B cell (primary cell): Measurements from ENCODE around the gene SCOC. TPM values are rescaled to one million over a fixed set of nuclear protein-coding genes. Genes with fewer than 3 reads are reported as not detected.

Source experiments
- ATAC-seq: fragments of 200-7000 bp; cut with Tn5 transposase; one replicate; pipeline ENCODE4 v1.10.0; 2021; ENCODE audit warnings: low read depth, mild to moderate bottlenecking, moderate number of reproducible peaks, moderate library complexity
- CTCF ChIA-PET: fragments of 350-600 bp; sonication (Branson Sonifier 250); formaldehyde crosslinking; loops from one replicate; lab custom pipeline; 2021; ENCODE audit warnings: antibody characterized with exemption, inconsistent platforms; lab: Charles Lee
- POLR2A ChIA-PET: fragments of 350-600 bp; sonication (Branson Sonifier 250); formaldehyde crosslinking; loops from one replicate; lab custom pipeline; 2021; ENCODE audit warnings: antibody characterized with exemption; lab: Charles Lee
- DNase-seq: peaks from one replicate; pipeline ENCODE4 v3.0.0; 2013
- H2AFZ ChIP-seq: 2 replicates; pipeline ENCODE4 v1.6.1; 2012; ENCODE audit warnings: mild to moderate bottlenecking, low read depth, low read length; ENCODE audit not compliant: insufficient read depth, poor library complexity, severe bottlenecking
- H3K27ac ChIP-seq, 2 donors: 1 replicate in 1 of 2; 2 replicates in 1 of 2; pipeline ENCODE4 v1.5.1; 2012 to 2013; ENCODE audit warnings: low read length in 2 of 2, mild to moderate bottlenecking in 2 of 2, moderate library complexity in 1 of 2
- H3K27me3 ChIP-seq, 4 experiments: fragments of 200-600 bp in 1 of 4; sonication (generic) in 1 of 4; replicated peaks in 1 of 4; 1 replicate in 2 of 4; 2 replicates in 2 of 4; pipeline versions ENCODE4 v1.6.1 to v1.7.0; 2013 to 2016; ENCODE audit warnings: low read length in 3 of 4, mild to moderate bottlenecking in 2 of 4, mixed read lengths in 1 of 4, moderate library complexity in 1 of 4; ENCODE audit not compliant: insufficient read depth in 4 of 4, control insufficient read depth in 3 of 4; ENCODE audit errors: control extremely low read depth in 1 of 4
- H3K36me3 ChIP-seq, 2 experiments: replicated peaks in 1 of 2; 1 replicate in 1 of 2; 2 replicates in 1 of 2; pipeline versions ENCODE4 v1.6.1 to v1.7.1; 2013; ENCODE audit warnings: low read length in 1 of 2; ENCODE audit not compliant: insufficient read depth in 2 of 2, control insufficient read depth in 1 of 2; ENCODE audit errors: control extremely low read depth in 1 of 2, extremely low read depth in 1 of 2
- H3K4me1 ChIP-seq, 2 donors: fragments of 200-600 bp in 1 of 2; sonication (generic) in 1 of 2; 1 replicate in 1 of 2; 2 replicates in 1 of 2; pipeline versions ENCODE4 v1.5.1 to v1.6.1; 2013 to 2017; ENCODE audit warnings: low read length in 2 of 2; ENCODE audit not compliant: control insufficient read depth in 2 of 2, insufficient read depth in 2 of 2
- H3K4me2 ChIP-seq: replicated peaks from 2 replicates; pipeline ENCODE3; 2012; ENCODE audit warnings: mild to moderate bottlenecking, low read depth, low read length; ENCODE audit not compliant: poor library complexity, severe bottlenecking
- H3K4me3 ChIP-seq, 5 experiments: fragments of 200-600 bp in 1 of 5; sonication (generic) in 1 of 5; 1 replicate in 3 of 5; 2 replicates in 2 of 5; pipeline versions ENCODE4 v1.5.1 to v1.7.0; 2011 to 2016; ENCODE audit warnings: low read length in 4 of 5, mild to moderate bottlenecking in 4 of 5, low read depth in 2 of 5, control low read depth in 1 of 5, moderate library complexity in 1 of 5; ENCODE audit not compliant: insufficient read depth in 1 of 5; ENCODE audit errors: control extremely low read depth in 1 of 5, extremely low read depth in 1 of 5
- H3K79me2 ChIP-seq: fragments of 200-600 bp; sonication (generic); one replicate; pipeline ENCODE4 v1.6.0; 2016; ENCODE audit warnings: low read length; ENCODE audit not compliant: control insufficient read depth, insufficient read depth
- H3K9ac ChIP-seq: fragments of 200-600 bp; sonication (generic); 2 replicates; pipeline ENCODE4 v1.6.1; 2017; ENCODE audit warnings: mild to moderate bottlenecking, low read length, moderate library complexity
- H3K9me3 ChIP-seq, 3 donors: one replicate each; pipeline versions ENCODE4 v1.6.1 to v1.7.1; 2013; ENCODE audit warnings: low read length in 2 of 3; ENCODE audit not compliant: control insufficient read depth in 2 of 3, insufficient read depth in 1 of 3; ENCODE audit errors: control extremely low read depth in 1 of 3
- H4K20me1 ChIP-seq: 2 replicates; pipeline ENCODE4 v1.6.0; 2012; ENCODE audit warnings: mild to moderate bottlenecking, low read length; ENCODE audit not compliant: insufficient read depth, control insufficient read depth, poor library complexity, severe bottlenecking
- H3K27ac Mint-ChIP-seq: one replicate; pipeline ENCODE4 v1.8.0; 2021; ENCODE audit warnings: mixed read lengths
- H3K27me3 Mint-ChIP-seq: one replicate; pipeline ENCODE4 v1.8.0; 2021; ENCODE audit warnings: mixed read lengths
- H3K4me1 Mint-ChIP-seq: one replicate; pipeline ENCODE4 v1.8.0; 2021; ENCODE audit warnings: mixed read lengths
- H3K4me3 Mint-ChIP-seq: one replicate; pipeline ENCODE4 v1.8.0; 2021; ENCODE audit warnings: mixed read lengths
- H3K9me3 Mint-ChIP-seq: one replicate; pipeline ENCODE4 v1.8.0; 2022; ENCODE audit warnings: mixed read lengths; ENCODE audit not compliant: insufficient read depth
- CTCF ChIP-seq: fragments of 200-600 bp; IDR thresholded peaks from one replicate; pipeline ENCODE4 v1.8.0; 2022; ENCODE audit warnings: antibody characterized with exemption, mild to moderate bottlenecking
- EZH2 ChIP-seq: IDR thresholded peaks from 2 replicates; pipeline ENCODE4 v1.6.1; 2012; ENCODE audit warnings: borderline replicate concordance, low read depth, mild to moderate bottlenecking, moderate library complexity, low read length; ENCODE audit not compliant: insufficient read depth, poor library complexity, severe bottlenecking
- WGBS: methylation state at CpG from one replicate; pipeline ENCODE4 v1.1.5; 2013; ENCODE audit warnings: missing lambda C conversion rate; ENCODE audit not compliant: insufficient coverage; 5-methylcytosine and 5-hydroxymethylcytosine counted together
- intact Hi-C: fragments of 100-400 bp; cut with micrococcal nuclease; formaldehyde crosslinking; loops from one replicate; pipeline ENCODE4 v1.10.0; 2022
- polyA plus RNA-seq: library from polyadenylated mRNA; depleted of rRNA; stranded (reverse); fragments of >200 nt; gene quantifications from 2 replicates; pipeline ENCODE4 v1.2.3, GENCODE V29; 2012
- total RNA-seq, 2 donors: library from RNA; stranded (reverse); fragments of 120-200 nt in 1 of 2; gene quantifications; 1 replicate in 1 of 2; 2 replicates in 1 of 2; pipeline versions ENCODE4 v1.2.3 to v1.2.4, GENCODE V29; 2013 to 2022

SCOC gene
- total and polyA plus RNA-seq, 2 donors (not counting 1 experiment from before 2014, with no cell fraction given) = 4.6 to 18.4 TPM

- peaks cover 0 to 2% (median 0%) of the 10 kb centered on the region in 4 experiments for H3K27me3 ChIP-seq
- TF ChIP-seq EZH2 (no peak), CTCF (no peak)
- H3K4me2 ChIP-seq = no peak overlapping the region
- WGBS = no CpG with 5 or more reads among the region's 1 CpG
- peaks cover 0 to 2% (median 0%) of the 10 kb centered on the region in 3 donors for H3K9me3 ChIP-seq
- H3K4me3 ChIP-seq = no peak overlapping the region
- H3K4me1 ChIP-seq = peaks cover 0 to 3% of the 10 kb centered on the region in 2 donors
- H3K36me3 ChIP-seq = no peaks in the 10 kb centered on the region
- intact Hi-C loops = no loop called here
- no peaks in the 10 kb centered on the region for H3K79me2 ChIP-seq
- H3K4me3 Mint-ChIP-seq = no peak overlapping the region
- CTCF ChIA-PET = interaction anchor here (1.6 to 8.7 kb wide), 6 partner anchors 8 to 526 kb away, joined by 3 to 154 read pairs (median 28); no protein-coding TSS in a partner anchor
- no peaks in the 10 kb centered on the region for H4K20me1 ChIP-seq
- H3K27ac Mint-ChIP-seq = no peak overlapping the region
- H3K27me3 Mint-ChIP-seq = peaks cover 12% of the 10 kb centered on the region
- no peak overlapping the region for H2AFZ ChIP-seq
- H3K9ac ChIP-seq = no peak overlapping the region
- no peak for DNase-seq
- POLR2A ChIA-PET = no interaction called here
- no peak for ATAC-seq
- no peaks in the 10 kb centered on the region for H3K9me3 Mint-ChIP-seq
- no peak overlapping the region for H3K27ac ChIP-seq
- H3K4me1 Mint-ChIP-seq = peaks cover 7% of the 10 kb centered on the region
Measured at GRCh38 chr4:140358281-140358680, 15.2 kb upstream of the SCOC start.
